HG03469 (cell line): ENCODE measurements around the gene CAMSAP2.

Experiments
- ATAC-seq: cut with Tn5 transposase; IDR thresholded peaks from one replicate; pipeline ENCODE4 v1.9.1; 2021; ENCODE audit warnings: mild to moderate bottlenecking, moderate library complexity, moderate number of reproducible peaks; ENCODE audit not compliant: unreplicated experiment

Gene CAMSAP2

GRCh38 chr1:200875416-200875815 is 136.7 kb downstream of the CAMSAP2 start:
- ATAC-seq = no peak

GRCh38 chr1:200877010-200877409 is 138.3 kb downstream of the CAMSAP2 start:
- ATAC-seq = no peak

GRCh38 chr1:200877839-200878551 is 139.3 kb downstream of the CAMSAP2 start:
- peak; percentile 55 for ATAC-seq

GRCh38 chr1:200880212-200880611 is 141.5 kb downstream of the CAMSAP2 start:
- ATAC-seq = peak; percentile 56

- no peak for ATAC-seq
These were observed 144.4 kb downstream of the CAMSAP2 start for GRCh38 chr1:200883118-200883517.

GRCh38 chr1:200885623-200886402 is 147.1 kb downstream of the CAMSAP2 start:
- ATAC-seq = no peak

GRCh38 chr1:200886594-200886993 is 147.9 kb downstream of the CAMSAP2 start:
- ATAC-seq = no peak

- no peak for ATAC-seq
These were observed 148.3 kb downstream of the CAMSAP2 start for GRCh38 chr1:200887036-200887435.

GRCh38 chr1:200887772-200888348 is 149.2 kb downstream of the CAMSAP2 start:
- no peak for ATAC-seq

GRCh38 chr1:200888349-200888838 is 149.7 kb downstream of the CAMSAP2 start:
- ATAC-seq = peak; percentile 88

- ATAC-seq = no peak
These were observed 150.9 kb downstream of the CAMSAP2 start for GRCh38 chr1:200889571-200889970.

- ATAC-seq = no peak
These were observed 151.3 kb downstream of the CAMSAP2 start for GRCh38 chr1:200890027-200890426.

GRCh38 chr1:200890818-200891773 is 152.4 kb downstream of the CAMSAP2 start:
- ATAC-seq = no peak

- ATAC-seq = no peak
These were observed 153.1 kb downstream of the CAMSAP2 start for GRCh38 chr1:200891774-200892157.

GRCh38 chr1:200892546-200892945 is 153.9 kb downstream of the CAMSAP2 start:
- ATAC-seq = no peak

GRCh38 chr1:200892958-200893357 is 154.3 kb downstream of the CAMSAP2 start:
- ATAC-seq = no peak

- no peak for ATAC-seq
These were observed 154.8 kb downstream of the CAMSAP2 start for GRCh38 chr1:200893411-200893901.

GRCh38 chr1:200894712-200895442 is 156.2 kb downstream of the CAMSAP2 start, which contains the start of gene INAVA:
Gene INAVA, plus strand, starts transcription at chr1:200894900. Its CDS starts 3,501 bp downstream, at chr1:200898401.
- no peak for ATAC-seq

- no peak for ATAC-seq
These were observed 156.7 kb downstream of the CAMSAP2 start for GRCh38 chr1:200895443-200895789.
